NCI-H2029 treated with DMSO at 0.1 percent for 48 hours (cell line): ENCODE measurements around the gene CHI3L1.

Source experiments
- DNase-seq: peaks from one replicate; lab custom pipeline; 2025; lab: John Stamatoyannopoulos, UW

Gene CHI3L1

GRCh38 chr1:203167913-203168200 is 18.6 kb downstream of the CHI3L1 start:
- no peak for DNase-seq

GRCh38 chr1:203167026-203167912 is 19.2 kb downstream of the CHI3L1 start:
- DNase-seq = no peak

DNA sequence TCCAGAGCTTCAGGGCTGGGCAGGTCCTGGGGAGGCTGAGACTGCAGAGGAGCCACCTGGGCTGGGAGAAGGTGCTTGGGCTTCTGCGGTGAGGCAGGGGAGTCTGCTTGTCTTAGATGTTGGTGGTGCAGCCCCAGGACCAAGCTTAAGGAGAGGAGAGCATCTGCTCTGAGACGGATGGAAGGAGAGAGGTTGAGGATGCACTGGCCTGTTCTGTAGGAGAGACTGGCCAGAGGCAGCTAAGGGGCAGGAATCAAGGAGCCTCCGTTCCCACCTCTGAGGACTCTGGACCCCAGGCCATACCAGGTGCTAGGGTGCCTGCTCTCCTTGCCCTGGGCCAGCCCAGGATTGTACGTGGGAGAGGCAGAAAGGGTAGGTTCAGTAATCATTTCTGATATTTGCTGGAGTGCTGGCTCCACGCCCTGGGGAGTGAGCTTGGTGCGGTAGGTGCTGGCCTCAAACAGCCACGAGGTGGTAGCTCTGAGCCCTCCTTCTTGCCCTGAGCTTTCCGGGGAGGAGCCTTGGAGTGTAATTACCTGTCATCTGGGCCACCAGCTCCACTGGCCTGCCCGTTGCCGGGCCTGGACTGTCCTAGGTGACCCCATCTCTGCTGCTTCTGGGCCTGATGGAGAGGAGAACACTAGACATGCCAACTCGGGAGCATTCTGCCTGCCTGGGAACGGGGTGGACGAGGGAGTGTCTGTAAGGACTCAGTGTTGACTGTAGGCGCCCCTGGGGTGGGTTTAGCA is 20.1 kb downstream of the CHI3L1 start:
- no peak for DNase-seq

- no peak for DNase-seq
Observed at GRCh38 chr1:203165800-203166161, 20.7 kb downstream of the CHI3L1 start.

- DNase-seq = no peak
Observed at GRCh38 chr1:203165101-203165799, 21.3 kb downstream of the CHI3L1 start.

GRCh38 chr1:203163891-203164635 is 22.4 kb downstream of the CHI3L1 start:
- no peak for DNase-seq

GRCh38 chr1:203162403-203162802 is 24.1 kb downstream of the CHI3L1 start:
- DNase-seq = no peak

- DNase-seq = no peak
Observed at GRCh38 chr1:203161703-203162102, 24.8 kb downstream of the CHI3L1 start.

- no peak for DNase-seq
Observed at GRCh38 chr1:203161175-203161574, 25.3 kb downstream of the CHI3L1 start.

GRCh38 chr1:203159844-203160243 is 26.7 kb downstream of the CHI3L1 start:
- no peak for DNase-seq

DNA sequence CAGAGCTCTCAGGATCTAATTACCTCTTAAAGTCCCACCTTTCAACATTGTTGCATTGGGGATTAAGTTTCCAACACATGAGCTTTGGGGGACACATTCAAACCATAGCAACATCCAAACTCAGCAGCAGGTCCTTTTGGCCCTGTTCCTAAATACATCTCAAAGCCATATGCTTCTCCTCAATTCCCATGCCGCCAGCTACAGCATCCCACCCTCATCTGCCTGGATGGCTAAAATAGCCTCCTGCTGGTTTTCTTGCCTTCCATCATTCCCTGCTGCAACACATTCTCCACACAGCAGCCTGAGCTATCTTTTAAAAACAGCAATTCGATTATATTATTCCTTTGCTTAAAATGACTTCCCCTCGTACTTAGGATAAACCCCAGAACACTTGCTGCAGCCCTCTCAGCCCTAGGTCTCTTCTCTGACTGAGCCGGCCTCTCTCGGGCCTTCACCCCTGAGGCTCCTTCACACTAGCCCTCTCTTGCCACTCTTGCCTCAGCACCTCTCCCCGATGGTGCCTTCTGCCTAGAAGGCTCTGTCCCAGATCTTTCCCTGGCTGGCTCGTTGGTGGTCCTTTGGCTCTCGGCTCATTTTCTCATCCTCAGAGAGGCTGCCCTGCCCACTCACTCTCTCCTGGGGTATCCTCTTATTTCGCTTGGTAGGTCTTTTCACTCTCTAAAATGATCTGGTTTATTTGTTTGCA is 27.4 kb downstream of the CHI3L1 start:
- no peak for DNase-seq

DNA sequence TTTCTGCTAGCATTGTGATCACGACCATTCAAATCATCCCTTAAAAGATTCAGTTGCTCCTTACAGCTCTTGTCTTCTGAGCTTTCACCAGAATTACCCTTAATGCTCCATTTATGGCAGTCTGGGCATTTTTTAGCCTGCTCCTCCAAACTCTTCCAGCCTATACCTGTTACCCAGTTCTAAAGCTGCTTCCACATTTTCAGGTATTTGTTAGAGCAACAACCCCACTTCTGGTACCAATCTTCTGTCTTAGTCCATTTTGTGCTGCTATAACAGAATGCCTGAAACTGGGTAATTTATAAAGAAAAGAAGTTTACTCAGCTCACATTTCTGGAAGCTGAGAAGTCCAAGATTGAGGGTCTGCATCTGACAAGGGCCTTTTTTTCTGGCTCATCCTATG is 28.1 kb downstream of the CHI3L1 start:
- DNase-seq = no peak

DNA sequence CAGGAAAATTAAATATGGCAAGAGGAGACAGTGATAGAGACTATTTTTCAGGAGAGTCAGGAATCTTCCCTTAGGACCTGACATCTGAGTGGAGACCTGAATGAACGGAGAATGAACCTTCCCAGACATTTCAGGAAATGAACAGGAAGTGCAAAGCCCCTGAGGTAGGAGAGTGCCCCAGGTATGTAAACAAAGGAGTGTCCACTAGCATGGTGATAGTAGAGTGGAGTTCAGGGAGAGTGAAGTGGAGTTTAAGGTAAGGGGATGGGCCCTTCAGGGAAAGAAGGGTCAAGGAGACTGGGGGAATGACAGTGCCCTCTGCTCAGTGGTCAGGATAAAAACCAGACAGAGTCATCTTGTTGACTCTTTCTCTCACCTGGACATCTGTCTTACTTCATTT is 30.2 kb downstream of the CHI3L1 start:
- DNase-seq = no peak

- DNase-seq = no peak
Observed at GRCh38 chr1:203153989-203154821, 32.3 kb downstream of the CHI3L1 start.

GRCh38 chr1:203153051-203153988 is 33.2 kb downstream of the CHI3L1 start:
- DNase-seq = no peak

DNA sequence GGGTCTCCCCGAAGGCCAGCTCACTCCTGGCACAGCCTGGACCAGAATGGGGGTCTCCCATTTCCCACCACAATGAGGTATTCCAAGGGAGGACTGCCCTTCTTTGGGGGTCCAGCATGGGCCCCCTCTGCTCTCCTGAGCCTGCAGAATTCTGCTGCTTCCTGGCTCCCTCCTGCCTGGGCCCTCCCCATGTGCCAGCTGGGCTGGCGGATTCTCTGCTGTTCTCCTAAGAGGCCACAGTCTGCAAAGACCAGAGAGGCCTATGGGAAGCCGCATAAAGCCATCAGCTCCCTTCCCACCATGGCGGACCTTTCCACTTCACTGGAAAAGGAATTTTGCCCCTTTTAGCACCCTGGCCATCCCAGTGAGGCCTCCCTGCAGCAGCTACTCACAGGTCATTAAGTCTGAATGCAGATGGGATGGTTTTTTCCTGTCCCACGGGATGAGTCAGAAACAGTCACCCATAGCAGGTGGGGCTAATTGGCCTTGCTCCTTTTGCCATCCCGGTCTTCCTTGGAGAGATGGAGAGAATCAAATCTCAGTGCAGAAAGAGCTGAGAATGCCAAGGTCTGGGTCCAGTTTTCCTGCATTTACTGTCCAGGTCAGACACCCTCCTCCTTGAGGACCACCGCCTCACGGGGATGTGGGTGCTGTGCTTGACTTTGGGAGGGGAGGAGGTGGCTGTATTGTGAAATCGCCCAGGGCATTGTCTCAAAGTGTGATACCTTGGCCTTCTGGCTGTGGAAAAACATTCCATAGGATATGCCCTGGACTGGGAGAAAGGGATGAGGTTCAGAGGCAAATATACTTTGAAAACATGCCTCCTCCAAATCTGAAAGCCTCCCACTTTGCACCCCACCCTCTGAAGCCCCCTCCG is 34.1 kb downstream of the CHI3L1 start:
- DNase-seq = no peak

DNA sequence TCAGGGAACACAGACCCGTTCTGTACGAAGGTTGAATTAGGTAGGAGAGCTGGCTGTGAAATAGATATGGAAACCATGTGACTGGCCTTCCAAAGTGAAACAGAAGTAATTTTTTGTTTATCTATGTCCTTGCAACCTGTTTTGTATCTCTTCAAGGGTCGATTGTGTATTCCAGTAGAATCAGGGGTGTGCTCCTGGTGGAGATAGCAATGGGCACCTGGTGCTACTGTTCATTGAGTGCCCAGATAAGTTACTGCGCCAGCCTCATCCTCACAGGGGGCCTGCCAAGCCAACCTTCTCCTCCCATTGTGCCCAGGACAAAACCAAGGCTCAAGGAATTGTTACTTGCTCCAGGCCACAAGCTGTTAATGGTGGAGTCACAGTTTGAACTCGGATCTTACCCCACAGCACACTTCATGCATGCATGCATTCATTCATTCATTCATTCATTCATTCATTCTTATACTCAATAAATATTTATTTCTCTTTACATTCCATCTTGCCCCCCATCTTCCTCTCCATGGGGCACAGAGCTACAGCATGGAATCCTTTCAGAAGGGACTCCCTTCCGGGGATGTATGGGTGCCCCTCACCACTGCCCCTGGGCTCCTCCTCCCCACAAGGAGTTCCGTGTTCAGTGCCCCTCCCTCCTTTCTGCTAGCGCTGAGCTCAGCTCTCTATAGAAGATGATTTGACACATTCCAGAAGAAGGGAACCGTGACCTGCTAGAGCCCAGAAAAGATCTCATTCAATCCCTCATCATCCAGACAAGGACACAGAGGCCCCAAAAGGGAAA is 34.9 kb downstream of the CHI3L1 start:
- DNase-seq = no peak
